T-cell (primary cell): Measurements from ENCODE around the gene MYH9. TPM values are rescaled to one million over a fixed set of nuclear protein-coding genes. Genes with fewer than 3 reads are reported as not detected.
A peak's percentile ranks its signal among the peaks of the same experiment; 100 is the strongest.

ENCODE experiments used
- ATAC-seq, 4 experiments: fragments of 200-7000 bp in 3 of 4; fragments of 150-1000 bp in 1 of 4; cut with Tn5 transposase; replicated peaks in 1 of 4; 1 replicate in 3 of 4; 2 replicates in 1 of 4; pipeline ENCODE4 v1.10.0; 2021; ENCODE audit warnings: moderate library complexity in 3 of 4, mild to moderate bottlenecking in 2 of 4, moderate number of reproducible peaks in 1 of 4
- CTCF ChIA-PET, 2 donors: fragments of 300-600 bp; sonication (Branson Sonifier 250); formaldehyde crosslinking; loops; one replicate each; lab custom pipeline; 2022; ENCODE audit warnings: antibody characterized with exemption in 2 of 2; lab: Charles Lee
- POLR2A ChIA-PET, 2 donors: fragments of 300-600 bp; sonication (Branson Sonifier 250); formaldehyde crosslinking; loops; one replicate each; lab custom pipeline; 2022; ENCODE audit warnings: antibody characterized with exemption in 2 of 2; lab: Charles Lee
- DNase-seq, 35 experiments: peaks; one replicate each; pipeline versions ENCODE4 v3.0.0 to v3.0.0-alpha.2; 2013 to 2023
- H3K27ac ChIP-seq: one replicate; pipeline ENCODE4 v1.5.1; 2013; ENCODE audit warnings: low read length
- H3K27me3 ChIP-seq, 2 experiments: replicated peaks in 1 of 2; 1 replicate in 1 of 2; 2 replicates in 1 of 2; pipeline versions ENCODE4 v1.6.1 to v1.7.0; 2013; ENCODE audit warnings: low read length in 1 of 2, mixed read lengths in 1 of 2; ENCODE audit not compliant: control insufficient read depth in 2 of 2, insufficient read depth in 2 of 2; ENCODE audit errors: extremely low read depth in 1 of 2
- H3K36me3 ChIP-seq, 2 donors: 1 replicate in 1 of 2; 2 replicates in 1 of 2; pipeline versions ENCODE4 v1.6.1 to v1.7.0; 2013; ENCODE audit warnings: low read length in 1 of 2; ENCODE audit not compliant: control insufficient read depth in 2 of 2, insufficient read depth in 1 of 2; ENCODE audit errors: extremely low read depth in 1 of 2
- H3K4me1 ChIP-seq, 2 experiments: 1 replicate in 1 of 2; 2 replicates in 1 of 2; pipeline versions ENCODE4 v1.6.1 to v1.7.0; 2013; ENCODE audit warnings: low read length in 2 of 2, mixed read lengths in 1 of 2; ENCODE audit not compliant: insufficient read depth in 2 of 2, control insufficient read depth in 1 of 2; ENCODE audit errors: extremely low read depth in 1 of 2
- H3K4me3 ChIP-seq, 2 donors: 1 replicate in 1 of 2; 2 replicates in 1 of 2; pipeline versions ENCODE4 v1.5.1 to v1.7.0; 2013; ENCODE audit warnings: mild to moderate bottlenecking in 2 of 2, low read length in 1 of 2, moderate library complexity in 1 of 2; ENCODE audit not compliant: control insufficient read depth in 1 of 2; ENCODE audit errors: extremely low read depth in 1 of 2
- H3K9me3 ChIP-seq: 2 replicates; pipeline ENCODE4 v1.7.0; 2013
- H3K27ac Mint-ChIP-seq, 2 donors: one replicate each; pipeline ENCODE4 v1.8.0; 2020 to 2021; ENCODE audit warnings: mild to moderate bottlenecking in 2 of 2, mixed read lengths in 2 of 2
- H3K27me3 Mint-ChIP-seq, 2 donors: one replicate each; pipeline ENCODE4 v1.8.0; 2021 to 2022; ENCODE audit warnings: mixed read lengths in 2 of 2
- H3K36me3 Mint-ChIP-seq: one replicate; pipeline ENCODE4 v1.8.0; 2021; ENCODE audit warnings: mixed read lengths
- H3K4me1 Mint-ChIP-seq, 3 donors: one replicate each; pipeline ENCODE4 v1.8.0; 2020 to 2022; ENCODE audit warnings: mixed read lengths in 3 of 3, mild to moderate bottlenecking in 1 of 3
- H3K4me3 Mint-ChIP-seq, 3 donors: one replicate each; pipeline ENCODE4 v1.8.0; 2020 to 2022; ENCODE audit warnings: mild to moderate bottlenecking in 3 of 3, mixed read lengths in 3 of 3, moderate library complexity in 3 of 3
- H3K9me3 Mint-ChIP-seq, 3 donors: one replicate each; pipeline ENCODE4 v1.8.0; 2020 to 2022; ENCODE audit warnings: mixed read lengths in 3 of 3
- WGBS: methylation state at CpG from one replicate; pipeline ENCODE4 v1.1.5; 2013; ENCODE audit warnings: missing lambda C conversion rate; ENCODE audit not compliant: insufficient coverage; 5-methylcytosine and 5-hydroxymethylcytosine counted together
- total RNA-seq, 35 experiments: library from RNA in 6 of 35; stranded (reverse) in 6 of 35; fragments of 120-200 nt in 1 of 35; gene quantifications; one replicate each; pipeline versions ENCODE4 v1.2.1 to v1.2.4 and lab custom pipeline; 2013 to 2026

The MYH9 gene
- total RNA-seq, 5 donors from 2014 or later (not counting 1 experiment from before 2014, with no cell fraction given) = 816 to 1,109 (median 896) TPM

GRCh38 chr22:36300396-36301212 lies 87.2 kb downstream of the MYH9 start:
- H3K36me3 Mint-ChIP-seq = peaks cover 57% of the 10 kb centered on the region
- DNase-seq = no peak
- Histone ChIP-seq H3K4me1 (peaks cover 0 to 23% of the 10 kb centered on the region in 2 experiments), H3K36me3 (peaks cover 28 to 99% of the 10 kb centered on the region in 2 donors), H3K27me3 (no peaks in the 10 kb centered on the region), H3K4me3 (no peak overlapping the region), H3K9me3 (no peaks in the 10 kb centered on the region), H3K27ac (no peak overlapping the region)
- no peaks in the 10 kb centered on the region for H3K27me3 Mint-ChIP-seq
- WGBS = 96% methylated on average over 24 of the region's 24 CpGs
- H3K9me3 Mint-ChIP-seq = no peaks in the 10 kb centered on the region
- ATAC-seq = no peak
- no peak overlapping the region for H3K4me3 Mint-ChIP-seq
- peaks cover 15 to 18% (median 16%) of the 10 kb centered on the region in 3 donors for H3K4me1 Mint-ChIP-seq
- H3K27ac Mint-ChIP-seq = peak overlapping the region; percentile 63 to 68
- ChIA-PET POLR2A (no interaction called here), CTCF (interaction anchor here (0.6 to 2.9 kb wide), 13 partner anchors 9 to 186 kb away, joined by 3 to 26 read pairs (median 4); no protein-coding TSS in a partner anchor)

GRCh38 chr22:36299911-36300310 lies 87.9 kb downstream of the MYH9 start:
- H3K9me3 ChIP-seq = no peaks in the 10 kb centered on the region
- H3K27ac ChIP-seq = peak overlapping the region; percentile 7
- Mint-ChIP-seq H3K4me1 (peaks cover 17 to 19% (median 18%) of the 10 kb centered on the region in 3 donors), H3K36me3 (peaks cover 57% of the 10 kb centered on the region), H3K9me3 (no peaks in the 10 kb centered on the region), H3K4me3 (no peak overlapping the region), H3K27ac (peak overlapping the region; percentile 28 to 67), H3K27me3 (no peaks in the 10 kb centered on the region)
- DNase-seq = no peak
- H3K36me3 ChIP-seq = peaks cover 29 to 99% of the 10 kb centered on the region in 2 donors
- ATAC-seq = no peak
- no peak overlapping the region for H3K4me3 ChIP-seq
- 88% methylated on average over 12 of the region's 12 CpGs for WGBS
- ChIA-PET CTCF (interaction anchor here (0.8 to 2.9 kb wide), 7 partner anchors 13 to 186 kb away, joined by 3 to 12 read pairs (median 5); no protein-coding TSS in a partner anchor), POLR2A (no interaction called here)
- H3K27me3 ChIP-seq = no peaks in the 10 kb centered on the region
- H3K4me1 ChIP-seq = peaks cover 0 to 30% of the 10 kb centered on the region in 2 experiments

- H3K36me3 Mint-ChIP-seq = peaks cover 62% of the 10 kb centered on the region
- H3K9me3 Mint-ChIP-seq = no peaks in the 10 kb centered on the region
- Histone ChIP-seq H3K9me3 (no peaks in the 10 kb centered on the region), H3K36me3 (peaks cover 26 to 99% of the 10 kb centered on the region in 2 donors), H3K27me3 (no peaks in the 10 kb centered on the region), H3K4me1 (peaks cover 0 to 32% of the 10 kb centered on the region in 2 experiments), H3K27ac (peak overlapping the region; percentile 7), H3K4me3 (no peak overlapping the region)
- DNase-seq (no peak), ATAC-seq (no peak)
- ChIA-PET CTCF (interaction anchor here (2.1 to 2.5 kb wide), 2 partner anchors 21 to 187 kb away, joined by 6 read pairs; no protein-coding TSS in a partner anchor), POLR2A (no interaction called here)
- H3K4me3 Mint-ChIP-seq = no peak overlapping the region
- WGBS = 92% methylated on average over 9 of the region's 14 CpGs
- peak overlapping the region in 1 of 2 donors; percentile 28 for H3K27ac Mint-ChIP-seq
- H3K4me1 Mint-ChIP-seq = peaks cover 21 to 22% (median 22%) of the 10 kb centered on the region in 3 donors
- no peaks in the 10 kb centered on the region for H3K27me3 Mint-ChIP-seq
Observed at GRCh38 chr22:36299295-36299694, 88.5 kb downstream of the MYH9 start.

- Mint-ChIP-seq H3K27ac (peak overlapping the region in 1 of 2 donors; percentile 39), H3K4me1 (peaks cover 23 to 25% (median 25%) of the 10 kb centered on the region in 3 donors), H3K36me3 (peaks cover 61% of the 10 kb centered on the region), H3K4me3 (no peak overlapping the region), H3K9me3 (no peaks in the 10 kb centered on the region), H3K27me3 (no peaks in the 10 kb centered on the region)
- H3K9me3 ChIP-seq = no peaks in the 10 kb centered on the region
- no peak overlapping the region for H3K27ac ChIP-seq
- WGBS = 99% methylated on average over 11 of the region's 13 CpGs
- no peaks in the 10 kb centered on the region for H3K27me3 ChIP-seq
- H3K4me1 ChIP-seq = peaks cover 0 to 39% of the 10 kb centered on the region in 2 experiments
- CTCF ChIA-PET = interaction anchor here (2.1 to 2.5 kb wide), 2 partner anchors 21 to 188 kb away, joined by 6 read pairs; no protein-coding TSS in a partner anchor
- DNase-seq (no peak), ATAC-seq (no peak)
- H3K4me3 ChIP-seq = no peak overlapping the region
- H3K36me3 ChIP-seq = peaks cover 20 to 99% of the 10 kb centered on the region in 2 donors
- POLR2A ChIA-PET = no interaction called here
Observed at GRCh38 chr22:36298601-36299000, 89.2 kb downstream of the MYH9 start.

- Histone ChIP-seq H3K36me3 (peaks cover 21 to 100% of the 10 kb centered on the region in 2 donors), H3K27me3 (no peaks in the 10 kb centered on the region), H3K4me3 (no peak overlapping the region), H3K9me3 (no peaks in the 10 kb centered on the region), H3K27ac (no peak overlapping the region), H3K4me1 (peaks cover 0 to 44% of the 10 kb centered on the region in 2 experiments)
- ATAC-seq (no peak), DNase-seq (no peak)
- H3K27me3 Mint-ChIP-seq = no peaks in the 10 kb centered on the region
- H3K4me3 Mint-ChIP-seq = no peak overlapping the region
- 96% methylated on average over 7 of the region's 8 CpGs for WGBS
- H3K36me3 Mint-ChIP-seq = peaks cover 62% of the 10 kb centered on the region
- peak overlapping the region; percentile 39 to 48 for H3K27ac Mint-ChIP-seq
- no peaks in the 10 kb centered on the region for H3K9me3 Mint-ChIP-seq
- POLR2A ChIA-PET = no interaction called here
- peaks cover 23 to 25% (median 25%) of the 10 kb centered on the region in 3 donors for H3K4me1 Mint-ChIP-seq
- CTCF ChIA-PET = interaction anchor here (0.5 to 2.5 kb wide), 5 partner anchors 18 to 188 kb away, joined by 3 to 6 read pairs (median 5); no protein-coding TSS in a partner anchor
Observed at GRCh38 chr22:36298118-36298517, 89.6 kb downstream of the MYH9 start.

GRCh38 chr22:36297568-36297967 lies 90.2 kb downstream of the MYH9 start:
- Histone ChIP-seq H3K27ac (no peak overlapping the region), H3K9me3 (no peaks in the 10 kb centered on the region), H3K27me3 (no peaks in the 10 kb centered on the region), H3K36me3 (peaks cover 26 to 100% of the 10 kb centered on the region in 2 donors), H3K4me1 (peaks cover 0 to 50% of the 10 kb centered on the region in 2 experiments), H3K4me3 (no peak overlapping the region)
- Mint-ChIP-seq H3K36me3 (peaks cover 64% of the 10 kb centered on the region), H3K9me3 (no peaks in the 10 kb centered on the region), H3K4me3 (no peak overlapping the region), H3K27me3 (no peaks in the 10 kb centered on the region), H3K4me1 (peaks cover 27 to 29% (median 29%) of the 10 kb centered on the region in 3 donors), H3K27ac (peak overlapping the region; percentile 66 to 70)
- 96% methylated on average over 11 of the region's 19 CpGs for WGBS
- DNase-seq (no peak), ATAC-seq (no peak)
- POLR2A ChIA-PET = no interaction called here
- CTCF ChIA-PET = interaction anchor here (0.5 to 2.5 kb wide), 4 partner anchors 17 to 189 kb away, joined by 3 to 6 read pairs (median 4); no protein-coding TSS in a partner anchor
